Omental fat pad (tissue), 4 donors: ENCODE measurements around the gene SCAMP4. TPM values are rescaled to one million over a fixed set of nuclear protein-coding genes. Genes with fewer than 3 reads are reported as not detected.

ENCODE experiments used
- ATAC-seq: fragments of 150-250 bp; one replicate; pipeline ENCODE4 v1.9.1; 2016; ENCODE audit warnings: mild to moderate bottlenecking, moderate library complexity; ENCODE audit not compliant: low FRiP score
- DNase-seq: peaks from one replicate; pipeline ENCODE4 v3.0.0-alpha.2; 2019; ENCODE audit warnings: low spot score
- CTCF ChIP-seq, 3 donors: fragments of 450-650 bp; IDR thresholded peaks; one replicate each; pipeline ENCODE4 v1.5.1; 2016 to 2017; ENCODE audit warnings: antibody characterized with exemption in 3 of 3, mild to moderate bottlenecking in 3 of 3, moderate library complexity in 2 of 3
- total RNA-seq, 4 donors: library from RNA; depleted of rRNA; stranded (reverse); fragments of >200 nt; gene quantifications; one replicate each; pipeline ENCODE4 v1.1.0, GENCODE V29; 2016

The SCAMP4 gene
- total RNA-seq, 4 donors from 2014 or later: 38.0 to 57.8 (median 45.6) TPM

- ATAC-seq (no peak), DNase-seq (no peak)
- no peak for TF ChIP-seq CTCF (IDR thresholded peaks at IDR 0.05)
Measured at GRCh38 chr19:1889907-1890306, 15.3 kb upstream of the SCAMP4 start.

GRCh38 chr19:1893791-1894190 lies 11.4 kb upstream of the SCAMP4 start:
- no peak for ATAC-seq
- no peak for TF ChIP-seq CTCF (IDR thresholded peaks at IDR 0.05)
- no peak for DNase-seq

- no peak for TF ChIP-seq CTCF (IDR thresholded peaks at IDR 0.05)
- no peak for DNase-seq
- ATAC-seq: no peak
Measured at GRCh38 chr19:1896508-1896907, 8.7 kb upstream of the SCAMP4 start.

- no peak for TF ChIP-seq CTCF (IDR thresholded peaks at IDR 0.05)
- ATAC-seq (no peak), DNase-seq (no peak)
Measured at GRCh38 chr19:1901940-1902404, 3.2 kb upstream of the SCAMP4 start.

GRCh38 chr19:1902923-1903322 lies 2.3 kb upstream of the SCAMP4 start:
- DNase-seq (no peak), ATAC-seq (no peak)
- TF ChIP-seq CTCF (IDR thresholded peaks at IDR 0.05): no peak

GRCh38 chr19:1904860-1905109 lies 414 bp upstream of the SCAMP4 start:
- peak; percentile 1 for ATAC-seq

More at GRCh38 chr19:1904860-1905109, 414 bp upstream of the SCAMP4 start:
- no peak for TF ChIP-seq CTCF (IDR thresholded peaks at IDR 0.05)
- DNase-seq: no peak
